Upper lobe of left lung (tissue), 6 donors: ENCODE measurements around the gene GSTM2. TPM values are rescaled to one million over a fixed set of nuclear protein-coding genes. Genes with fewer than 3 reads are reported as not detected.

Source experiments
- ATAC-seq, 2 donors: fragments of 200-7000 bp; cut with Tn5 transposase; one replicate each; pipeline ENCODE4 v1.9.1; 2022; ENCODE audit warnings: mild to moderate bottlenecking in 2 of 2, moderate library complexity in 2 of 2; ENCODE audit not compliant: low FRiP score in 2 of 2
- DNase-seq, 2 donors: peaks; one replicate each; pipeline ENCODE4 v3.0.0-alpha.2; 2019 to 2020
- H3K27ac ChIP-seq, 4 donors: fragments of 200-600 bp; sonication (generic); one replicate each; pipeline ENCODE4 v1.5.1; 2016 to 2019
- H3K27me3 ChIP-seq, 4 donors: fragments of 200-600 bp; sonication (generic); one replicate each; pipeline ENCODE4 v1.5.1; 2017 to 2019
- H3K36me3 ChIP-seq, 4 donors: fragments of 200-600 bp; sonication (generic); one replicate each; pipeline ENCODE4 v1.5.1; 2016 to 2019
- H3K4me1 ChIP-seq, 4 donors: fragments of 200-600 bp; sonication (generic); one replicate each; pipeline ENCODE4 v1.5.1; 2018 to 2019
- H3K4me3 ChIP-seq, 4 donors: fragments of 200-600 bp; sonication (generic); one replicate each; pipeline ENCODE4 v1.5.1; 2017 to 2019; ENCODE audit warnings: mild to moderate bottlenecking in 2 of 4, moderate library complexity in 1 of 4
- H3K9me3 ChIP-seq, 4 donors: fragments of 200-600 bp; sonication (generic); one replicate each; pipeline ENCODE4 v1.5.1; 2018 to 2019
- EP300 ChIP-seq, 4 donors: sonication (generic); formaldehyde crosslinking; IDR thresholded peaks; one replicate each; pipeline ENCODE4 v1.5.1; 2017; ENCODE audit warnings: antibody characterized with exemption in 4 of 4, control low read depth in 2 of 4
- POLR2A ChIP-seq, 4 donors: fragments of 450-650 bp; IDR thresholded peaks; one replicate each; pipeline ENCODE4 v1.5.1; 2016 to 2017; ENCODE audit warnings: antibody characterized with exemption in 4 of 4, mild to moderate bottlenecking in 2 of 4
- POLR2AphosphoS5 ChIP-seq, 2 donors: sonication (generic); formaldehyde crosslinking; IDR thresholded peaks; one replicate each; pipeline ENCODE4 v1.5.1; 2017; ENCODE audit warnings: antibody characterized with exemption in 2 of 2
- WGBS, 2 donors: methylation state at CpG; one replicate each; pipeline ENCODE4 v1.1.5; 2017 to 2018; 5-methylcytosine and 5-hydroxymethylcytosine counted together
- total RNA-seq, 6 donors: library from RNA; depleted of rRNA in 4 of 6; stranded (reverse); fragments of >200 nt in 4 of 6; gene quantifications; one replicate each; pipeline versions ENCODE4 v1.1.0 to v1.2.1, GENCODE V29; 2016 to 2021
- TF ChIP-seq, protein P1 (sequence below), 6 experiments: fragments of 450-650 bp in 4 of 6; fragments of 200-600 bp in 2 of 6; sonication (generic) in 2 of 6; IDR thresholded peaks; one replicate each; pipeline ENCODE4 v1.5.1; 2016 to 2019; ENCODE audit warnings: antibody characterized with exemption in 6 of 6
- donor health status: DM: no; HTN: no; CAD: no; lungs with moderate emphysema.
- donor health status: DM: no; HTN: yes; CAD: no; lungs with severe emphysema.

Gene GSTM2
- total RNA-seq, 6 donors from 2014 or later: 19.0 to 263 (median 31.6) TPM

GRCh38 chr1:109713636-109714035 lies 45.8 kb downstream of the GSTM2 start:
- Histone ChIP-seq H3K27me3 (no peaks in the 10 kb centered on the region), H3K9me3 (peaks cover 0 to 5% (median 1%) of the 10 kb centered on the region in 4 donors), H3K4me1 (no peaks in the 10 kb centered on the region), H3K36me3 (no peaks in the 10 kb centered on the region), H3K4me3 (no peak overlapping the region), H3K27ac (no peak overlapping the region)
- ATAC-seq (no peak), DNase-seq (no peak)
- 80 to 84% methylated on average over 2 to 5 of the region's 5 CpGs for WGBS, 2 donors
- TF ChIP-seq, protein P1, sequence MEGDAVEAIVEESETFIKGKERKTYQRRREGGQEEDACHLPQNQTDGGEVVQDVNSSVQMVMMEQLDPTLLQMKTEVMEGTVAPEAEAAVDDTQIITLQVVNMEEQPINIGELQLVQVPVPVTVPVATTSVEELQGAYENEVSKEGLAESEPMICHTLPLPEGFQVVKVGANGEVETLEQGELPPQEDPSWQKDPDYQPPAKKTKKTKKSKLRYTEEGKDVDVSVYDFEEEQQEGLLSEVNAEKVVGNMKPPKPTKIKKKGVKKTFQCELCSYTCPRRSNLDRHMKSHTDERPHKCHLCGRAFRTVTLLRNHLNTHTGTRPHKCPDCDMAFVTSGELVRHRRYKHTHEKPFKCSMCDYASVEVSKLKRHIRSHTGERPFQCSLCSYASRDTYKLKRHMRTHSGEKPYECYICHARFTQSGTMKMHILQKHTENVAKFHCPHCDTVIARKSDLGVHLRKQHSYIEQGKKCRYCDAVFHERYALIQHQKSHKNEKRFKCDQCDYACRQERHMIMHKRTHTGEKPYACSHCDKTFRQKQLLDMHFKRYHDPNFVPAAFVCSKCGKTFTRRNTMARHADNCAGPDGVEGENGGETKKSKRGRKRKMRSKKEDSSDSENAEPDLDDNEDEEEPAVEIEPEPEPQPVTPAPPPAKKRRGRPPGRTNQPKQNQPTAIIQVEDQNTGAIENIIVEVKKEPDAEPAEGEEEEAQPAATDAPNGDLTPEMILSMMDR (IDR thresholded peaks at IDR 0.05): no peak
- TF ChIP-seq POLR2AphosphoS5 (IDR thresholded peaks at IDR 0.05): no peak
- TF ChIP-seq EP300 (IDR thresholded peaks at IDR 0.05): no peak
- no peak for TF ChIP-seq POLR2A (IDR thresholded peaks at IDR 0.05)

GRCh38 chr1:109714661-109715372 lies 47.0 kb downstream of the GSTM2 start:
- no peak overlapping the region for H3K27ac ChIP-seq
- H3K4me3 ChIP-seq: no peak overlapping the region
- H3K36me3 ChIP-seq: no peaks in the 10 kb centered on the region
- DNase-seq: peak in 1 of 2 donors; percentile 22
- H3K27me3 ChIP-seq: no peaks in the 10 kb centered on the region
- WGBS, 2 donors: 88% methylated on average over 11 of the region's 12 CpGs
- no peak for TF ChIP-seq EP300 (IDR thresholded peaks at IDR 0.05)
- TF ChIP-seq POLR2AphosphoS5 (IDR thresholded peaks at IDR 0.05): no peak
- TF ChIP-seq POLR2A (IDR thresholded peaks at IDR 0.05): no peak
- H3K4me1 ChIP-seq: no peaks in the 10 kb centered on the region
- ATAC-seq: no peak
- no peaks in the 10 kb centered on the region for H3K9me3 ChIP-seq

DNA sequence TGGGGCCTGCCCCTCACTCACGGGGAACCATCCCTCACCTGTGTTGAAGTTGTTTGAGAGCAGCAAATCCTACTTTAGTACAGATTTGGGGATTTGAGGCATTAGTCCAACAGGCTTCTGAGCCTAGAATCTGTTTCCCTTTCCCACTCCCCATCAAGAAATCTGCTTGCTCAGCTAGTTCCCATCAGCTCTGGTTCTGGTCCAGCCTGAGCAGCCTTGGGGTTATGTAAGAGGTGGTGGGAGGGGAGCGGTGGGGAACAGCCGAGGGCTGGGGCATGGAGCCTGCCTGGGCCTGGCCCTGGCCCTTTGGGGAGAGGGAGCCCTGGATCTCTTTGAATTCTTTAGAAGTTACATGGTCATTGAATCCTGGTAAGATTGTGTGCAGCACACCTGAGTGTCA lies 48.3 kb downstream of the GSTM2 start:
- ATAC-seq (no peak), DNase-seq (peak in 1 of 2 donors; percentile 49)
- Histone ChIP-seq H3K27me3 (no peaks in the 10 kb centered on the region), H3K27ac (no peak overlapping the region), H3K4me1 (no peaks in the 10 kb centered on the region), H3K4me3 (no peak overlapping the region), H3K36me3 (no peaks in the 10 kb centered on the region), H3K9me3 (no peaks in the 10 kb centered on the region)
- WGBS, 2 donors: 86 to 91% methylated on average over 2 to 3 of the region's 3 CpGs
- TF ChIP-seq POLR2A (IDR thresholded peaks at IDR 0.05) (no peak), EP300 (IDR thresholded peaks at IDR 0.05) (no peak), POLR2AphosphoS5 (IDR thresholded peaks at IDR 0.05) (no peak)
- TF ChIP-seq, protein P1 (IDR thresholded peaks at IDR 0.05): no peak

DNA sequence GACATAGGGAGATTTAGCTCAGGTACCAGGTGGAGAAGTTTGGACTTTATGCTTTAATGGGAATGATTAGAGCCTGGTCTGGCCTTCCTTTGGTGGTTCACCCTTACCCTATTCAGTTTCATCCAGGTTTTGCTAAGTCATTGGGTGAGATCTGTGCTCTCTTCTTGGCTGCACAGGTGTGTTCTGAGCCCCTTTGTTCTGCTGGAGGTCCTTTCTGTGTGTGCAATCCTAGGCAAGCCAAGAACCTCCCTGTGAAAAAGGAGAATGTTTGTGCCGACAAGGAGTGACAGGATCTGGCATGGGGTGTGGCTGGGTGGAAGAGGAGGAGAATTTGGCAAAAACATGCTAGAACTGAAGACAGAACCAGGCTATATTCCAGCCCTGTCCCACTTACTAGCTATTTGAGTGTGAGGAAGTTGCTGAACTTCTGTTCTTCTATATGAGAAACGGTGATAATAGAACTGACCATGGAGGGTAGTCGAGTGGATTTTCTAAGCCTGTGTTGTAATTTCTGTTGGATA lies 48.8 kb downstream of the GSTM2 start:
- Histone ChIP-seq H3K27me3 (no peaks in the 10 kb centered on the region), H3K9me3 (no peaks in the 10 kb centered on the region), H3K27ac (no peak overlapping the region), H3K4me3 (no peak overlapping the region), H3K36me3 (no peaks in the 10 kb centered on the region), H3K4me1 (no peaks in the 10 kb centered on the region)
- DNase-seq (no peak), ATAC-seq (peak in 1 of 2 donors; percentile 21)
- 62 to 64% methylated on average over 3 of the region's 3 CpGs for WGBS, 2 donors
- TF ChIP-seq POLR2A (IDR thresholded peaks at IDR 0.05) (no peak), POLR2AphosphoS5 (IDR thresholded peaks at IDR 0.05) (no peak), EP300 (IDR thresholded peaks at IDR 0.05) (no peak)
- TF ChIP-seq, protein P1 (IDR thresholded peaks at IDR 0.05): no peak

GRCh38 chr1:109717729-109718128 lies 49.9 kb downstream of the GSTM2 start:
- WGBS, 2 donors: 77 to 86% methylated on average over 5 of the region's 5 CpGs
- ATAC-seq: no peak

More at GRCh38 chr1:109717729-109718128, 49.9 kb downstream of the GSTM2 start:
- no peak for TF ChIP-seq POLR2A (IDR thresholded peaks at IDR 0.05)
- TF ChIP-seq, protein P1 (IDR thresholded peaks at IDR 0.05): no peak
- no peak for TF ChIP-seq POLR2AphosphoS5 (IDR thresholded peaks at IDR 0.05)
- TF ChIP-seq EP300 (IDR thresholded peaks at IDR 0.05): no peak
- Histone ChIP-seq H3K36me3 (no peaks in the 10 kb centered on the region), H3K4me1 (no peaks in the 10 kb centered on the region), H3K27ac (no peak overlapping the region), H3K27me3 (no peaks in the 10 kb centered on the region), H3K4me3 (no peak overlapping the region), H3K9me3 (no peaks in the 10 kb centered on the region)
- no peak for DNase-seq
